CD4-positive, CD25-positive, alpha-beta regulatory T cell (primary cell): Measurements from ENCODE around the gene INO80E. TPM values are rescaled to one million over a fixed set of nuclear protein-coding genes. Genes with fewer than 3 reads are reported as not detected.
"Not testable (repeated sequence)": the region's sequence is repeated elsewhere in the genome, so short reads cannot be mapped to it uniquely, and the experiment has no call there.

Experiments used
- ATAC-seq, 2 donors: fragments of 150-1000 bp; cut with Tn5 transposase; one replicate each; pipeline ENCODE4 v1.10.0; 2021; ENCODE audit warnings: low read depth in 2 of 2, moderate number of reproducible peaks in 2 of 2, moderate library complexity in 1 of 2
- DNase-seq, 3 donors: peaks; one replicate each; pipeline versions ENCODE4 v3.0.0 to v3.0.0-alpha.2; 2012 to 2022; ENCODE audit warnings: mixed read lengths in 1 of 3
- H3K27ac ChIP-seq: one replicate; pipeline ENCODE4 v1.7.0; 2013; ENCODE audit warnings: mild to moderate bottlenecking, low read length; ENCODE audit not compliant: insufficient read depth, poor library complexity, severe bottlenecking
- H3K27me3 ChIP-seq: one replicate; pipeline ENCODE4 v1.7.0; 2013; ENCODE audit warnings: low read length; ENCODE audit not compliant: control insufficient read depth, insufficient read depth
- H3K36me3 ChIP-seq: one replicate; pipeline ENCODE4 v1.7.0; 2013; ENCODE audit warnings: mild to moderate bottlenecking, low read length, moderate library complexity; ENCODE audit not compliant: control insufficient read depth, insufficient read depth
- H3K4me1 ChIP-seq: 2 replicates; pipeline ENCODE4 v1.7.0; 2013; ENCODE audit warnings: mild to moderate bottlenecking, low read length; ENCODE audit not compliant: insufficient read depth, control insufficient read depth, poor library complexity, severe bottlenecking
- H3K4me3 ChIP-seq: one replicate; pipeline ENCODE4 v1.7.0; 2013; ENCODE audit warnings: low read depth, mild to moderate bottlenecking, low read length, moderate library complexity
- H3K9me3 ChIP-seq, 2 experiments: 1 replicate in 1 of 2; 2 replicates in 1 of 2; pipeline ENCODE4 v1.7.0; 2013; ENCODE audit warnings: low read length in 2 of 2, mild to moderate bottlenecking in 1 of 2, moderate library complexity in 1 of 2; ENCODE audit not compliant: control insufficient read depth in 2 of 2
- H3K27ac Mint-ChIP-seq, 3 donors: one replicate each; pipeline ENCODE4 v1.8.0; 2020 to 2022; ENCODE audit warnings: mild to moderate bottlenecking in 3 of 3, mixed read lengths in 3 of 3, moderate library complexity in 2 of 3
- H3K27me3 Mint-ChIP-seq: one replicate; pipeline ENCODE4 v1.8.0; 2022; ENCODE audit warnings: mild to moderate bottlenecking, mixed read lengths
- H3K36me3 Mint-ChIP-seq: one replicate; pipeline ENCODE4 v1.8.0; 2020; ENCODE audit warnings: mixed read lengths
- H3K4me1 Mint-ChIP-seq, 4 donors: one replicate each; pipeline ENCODE4 v1.8.0; 2020 to 2022; ENCODE audit warnings: mixed read lengths in 4 of 4, mild to moderate bottlenecking in 1 of 4
- H3K4me3 Mint-ChIP-seq, 4 donors: one replicate each; pipeline ENCODE4 v1.8.0; 2020 to 2022; ENCODE audit warnings: mild to moderate bottlenecking in 4 of 4, mixed read lengths in 4 of 4, moderate library complexity in 3 of 4
- H3K9me3 Mint-ChIP-seq, 7 donors: one replicate each; pipeline ENCODE4 v1.8.0; 2020 to 2022; ENCODE audit warnings: mixed read lengths in 7 of 7, mild to moderate bottlenecking in 3 of 7, moderate library complexity in 2 of 7
- polyA plus RNA-seq, 4 donors: library from polyadenylated mRNA; unstranded; fragments of 300-500 nt; fragmentation: Illumina TruSeq; gene quantifications; one replicate each; pipeline ENCODE4 v1.2.3, GENCODE V29; 2021
- total RNA-seq: library from RNA; stranded (reverse); gene quantifications from one replicate; pipeline ENCODE4 v1.2.3, GENCODE V29; 2022

The INO80E gene
- total and polyA plus RNA-seq, 5 donors from 2014 or later: 5.0 to 105 (median 6.4) TPM

- Histone ChIP-seq H3K4me3 (no peak overlapping the region), H3K4me1 (peaks cover 14% of the 10 kb centered on the region), H3K27me3 (no peaks in the 10 kb centered on the region), H3K9me3 (no peaks in the 10 kb centered on the region), H3K36me3 (no peaks in the 10 kb centered on the region), H3K27ac (no peak overlapping the region)
- Mint-ChIP-seq H3K27me3 (peaks cover 34% of the 10 kb centered on the region), H3K36me3 (no peaks in the 10 kb centered on the region), H3K27ac (peak overlapping the region in 1 of 3 donors; percentile 36), H3K4me3 (peak overlapping the region in 3 of 4 donors; percentile 81 to 91 (median 90)), H3K4me1 (peaks cover 0 to 11% (median 4%) of the 10 kb centered on the region in 4 donors), H3K9me3 (peaks cover 0 to 1% (median 0%) of the 10 kb centered on the region in 7 donors)
- DNase-seq (no peak), ATAC-seq (no peak)
These were observed 15.9 kb downstream of the INO80E start for GRCh38 chr16:30011714-30012504.

DNA sequence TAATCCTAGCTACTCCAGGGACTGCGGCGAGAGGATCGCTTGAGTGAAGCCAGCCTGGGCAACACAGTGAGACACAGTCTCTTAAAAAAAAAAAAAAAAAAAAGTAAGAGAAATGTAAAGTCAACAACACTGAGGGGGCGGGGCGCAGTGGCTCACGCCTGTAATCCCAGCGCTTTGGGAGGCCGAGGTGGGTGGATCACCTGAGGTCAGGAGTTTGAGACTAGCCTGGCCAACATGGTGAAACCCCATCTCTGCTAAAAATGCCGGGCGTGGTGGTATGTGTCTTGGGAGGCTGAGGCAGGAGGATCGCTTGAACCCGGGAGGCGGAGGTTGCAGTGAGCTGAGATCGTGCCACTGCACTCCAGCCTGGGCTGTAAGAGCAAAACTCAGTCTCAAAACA is 16.6 kb downstream of the INO80E start:
- not testable (repeated sequence) for H3K9me3 ChIP-seq, H3K36me3 Mint-ChIP-seq, H3K9me3 Mint-ChIP-seq, H3K27me3 ChIP-seq, H3K27ac Mint-ChIP-seq, H3K4me3 ChIP-seq, H3K36me3 ChIP-seq, H3K27ac ChIP-seq, ATAC-seq, H3K4me3 Mint-ChIP-seq, DNase-seq
- Mint-ChIP-seq H3K4me1 (peaks cover 0 to 11% (median 4%) of the 10 kb centered on the region in 4 donors), H3K27me3 (peaks cover 34% of the 10 kb centered on the region)
- peaks cover 14% of the 10 kb centered on the region for H3K4me1 ChIP-seq

DNA sequence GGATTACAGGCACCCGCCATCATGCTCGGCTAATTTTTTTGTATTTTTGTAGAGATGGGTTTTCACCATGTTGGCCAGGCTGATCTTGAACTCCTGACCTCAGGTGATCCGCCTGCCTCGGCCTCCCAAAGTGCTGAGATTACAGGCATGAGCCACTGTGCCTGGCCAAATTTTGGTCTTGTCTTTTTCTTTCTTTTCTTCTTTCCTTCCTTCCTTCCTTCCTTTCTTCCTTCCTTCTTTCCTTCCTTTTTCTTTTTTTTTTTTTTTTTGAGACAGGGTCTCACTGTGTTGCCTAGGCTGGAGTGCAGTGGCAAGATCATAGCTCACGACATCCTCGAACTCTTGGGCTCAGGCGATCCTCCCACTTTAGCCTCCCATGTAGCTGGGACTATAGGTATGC is 19.4 kb downstream of the INO80E start:
- not testable (repeated sequence) for H3K36me3 Mint-ChIP-seq
- Mint-ChIP-seq H3K27me3 (peaks cover 34% of the 10 kb centered on the region), H3K27ac (peak overlapping the region in 1 of 3 donors; percentile 80)

GRCh38 chr16:30016555-30017276 is 20.7 kb downstream of the INO80E start:
- Histone ChIP-seq H3K4me1 (peaks cover 10% of the 10 kb centered on the region), H3K36me3 (no peaks in the 10 kb centered on the region), H3K9me3 (no peaks in the 10 kb centered on the region), H3K27me3 (no peaks in the 10 kb centered on the region), H3K27ac (no peak overlapping the region), H3K4me3 (no peak overlapping the region)
- peaks cover 41% of the 10 kb centered on the region for H3K27me3 Mint-ChIP-seq
- H3K4me1 Mint-ChIP-seq: peaks cover 0 to 21% (median 7%) of the 10 kb centered on the region in 4 donors
- no peak overlapping the region for H3K4me3 Mint-ChIP-seq
- no peaks in the 10 kb centered on the region for H3K36me3 Mint-ChIP-seq
- DNase-seq (no peak), ATAC-seq (no peak)
- H3K27ac Mint-ChIP-seq: no peak overlapping the region
- H3K9me3 Mint-ChIP-seq: peaks cover 0 to 2% (median 0%) of the 10 kb centered on the region in 7 donors

More for the DNA sequence above, 19.4 kb downstream of the INO80E start:
- not testable (repeated sequence) for H3K9me3 ChIP-seq, H3K27ac ChIP-seq, H3K4me3 ChIP-seq, H3K36me3 ChIP-seq, H3K27me3 ChIP-seq, DNase-seq, H3K4me3 Mint-ChIP-seq, H3K4me1 ChIP-seq, ATAC-seq, H3K9me3 Mint-ChIP-seq
- H3K4me1 Mint-ChIP-seq: peaks cover 0 to 10% (median 4%) of the 10 kb centered on the region in 4 donors

DNA sequence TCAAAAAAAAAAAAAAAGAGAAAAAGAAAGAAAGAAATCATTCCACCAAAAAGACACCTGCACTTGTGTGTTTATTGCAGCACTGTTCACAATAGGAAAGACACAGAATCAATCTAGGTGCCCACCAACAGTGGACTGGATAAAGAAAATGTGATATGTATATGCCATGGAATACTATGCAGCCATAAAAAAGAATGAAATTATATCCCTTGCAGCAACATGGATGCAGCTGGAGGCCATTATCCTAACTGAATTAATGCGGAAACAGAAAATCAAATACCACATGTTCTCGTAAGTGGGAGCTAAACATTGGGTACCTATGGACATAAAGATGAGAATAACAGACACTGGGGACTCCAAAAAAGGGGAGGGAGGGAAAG is 21.2 kb downstream of the INO80E start:
- ATAC-seq (no peak), DNase-seq (no peak)
- Mint-ChIP-seq H3K4me1 (peaks cover 0 to 17% (median 6%) of the 10 kb centered on the region in 4 donors), H3K9me3 (peaks cover 0 to 2% (median 0%) of the 10 kb centered on the region in 7 donors), H3K27me3 (peaks cover 35% of the 10 kb centered on the region), H3K4me3 (peak overlapping the region in 1 of 4 donors; percentile 64), H3K27ac (no peak overlapping the region), H3K36me3 (no peaks in the 10 kb centered on the region)
- Histone ChIP-seq H3K4me1 (peaks cover 12% of the 10 kb centered on the region), H3K27ac (no peak overlapping the region), H3K9me3 (no peaks in the 10 kb centered on the region), H3K27me3 (no peaks in the 10 kb centered on the region), H3K4me3 (no peak overlapping the region), H3K36me3 (no peaks in the 10 kb centered on the region)

- H3K4me3 Mint-ChIP-seq, H3K4me3 ChIP-seq, H3K27ac Mint-ChIP-seq, ATAC-seq, H3K36me3 ChIP-seq, H3K27me3 ChIP-seq, H3K36me3 Mint-ChIP-seq, DNase-seq, H3K27ac ChIP-seq, H3K9me3 Mint-ChIP-seq, H3K9me3 ChIP-seq: not testable (repeated sequence)
- H3K4me1 Mint-ChIP-seq: peaks cover 0 to 17% (median 6%) of the 10 kb centered on the region in 4 donors
- H3K4me1 ChIP-seq: peaks cover 12% of the 10 kb centered on the region
- peaks cover 29% of the 10 kb centered on the region for H3K27me3 Mint-ChIP-seq
These were observed 21.9 kb downstream of the INO80E start for GRCh38 chr16:30017937-30018336.

- Mint-ChIP-seq H3K36me3 (no peaks in the 10 kb centered on the region), H3K4me1 (peaks cover 0 to 17% (median 6%) of the 10 kb centered on the region in 4 donors), H3K9me3 (peaks cover 0 to 2% (median 0%) of the 10 kb centered on the region in 7 donors), H3K27ac (no peak overlapping the region), H3K4me3 (peak overlapping the region in 1 of 4 donors; percentile 1), H3K27me3 (peaks cover 30% of the 10 kb centered on the region)
- DNase-seq (no peak), ATAC-seq (no peak)
- Histone ChIP-seq H3K36me3 (no peaks in the 10 kb centered on the region), H3K4me3 (no peak overlapping the region), H3K27ac (no peak overlapping the region), H3K4me1 (peaks cover 12% of the 10 kb centered on the region), H3K9me3 (no peaks in the 10 kb centered on the region), H3K27me3 (no peaks in the 10 kb centered on the region)
These were observed 22.7 kb downstream of the INO80E start for GRCh38 chr16:30018731-30019158.
